ENCODE results near the gene NPFF.

DNA sequence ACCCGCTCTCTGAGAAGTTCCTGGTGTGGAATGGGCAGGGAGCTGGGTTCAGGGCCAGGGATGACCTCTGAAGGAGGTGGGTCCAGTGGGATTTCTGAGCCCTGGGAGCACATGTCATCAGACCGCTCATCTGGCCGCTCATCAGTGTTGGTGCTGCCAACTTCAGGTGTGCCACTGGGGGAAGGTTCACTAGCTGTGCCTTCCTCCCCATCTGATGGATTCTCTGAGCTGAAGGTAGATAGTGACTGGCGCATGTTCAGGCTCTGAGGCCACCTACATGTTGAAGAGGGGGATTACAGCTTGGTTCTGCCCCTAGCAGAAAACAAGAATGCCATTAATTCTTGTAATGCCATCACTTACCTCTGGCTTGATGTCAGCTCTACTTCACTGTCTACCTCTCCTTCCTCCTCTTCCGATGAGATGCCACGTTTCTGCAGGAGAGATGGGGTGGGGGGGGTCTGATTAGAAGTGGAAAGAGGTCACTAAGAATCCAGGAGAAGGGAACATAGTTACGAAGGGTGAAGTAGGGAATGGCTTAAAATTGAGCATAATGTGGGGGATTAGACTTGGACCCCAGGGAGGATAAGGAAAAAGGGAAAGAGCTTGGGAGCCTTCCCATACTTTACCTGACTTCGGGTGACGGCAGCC is 25.2 kb downstream of the NPFF start:
- TF ChIP-seq CTCF (IDR thresholded peaks at IDR 0.05) (no peak), POLR2A (IDR thresholded peaks at IDR 0.05) (no peak)
